NK-92 (cell line): ENCODE data around the gene RNF220.

Experiments used
- DNase-seq: peaks from one replicate; lab custom pipeline; 2025; ENCODE audit not compliant: unreplicated experiment; lab: John Stamatoyannopoulos, UW

Gene RNF220

GRCh38 chr1:44431861-44432260 is 26.8 kb downstream of the RNF220 start:
- DNase-seq: no peak

- DNase-seq: no peak
These were observed 28.2 kb downstream of the RNF220 start for GRCh38 chr1:44433209-44433608.

- DNase-seq: no peak
These were observed 31.5 kb downstream of the RNF220 start for GRCh38 chr1:44436401-44437106.

- no peak for DNase-seq
These were observed 32.2 kb downstream of the RNF220 start for GRCh38 chr1:44437107-44437716.

- no peak for DNase-seq
These were observed 37.7 kb downstream of the RNF220 start for GRCh38 chr1:44442791-44443190.

GRCh38 chr1:44447051-44447810 is 42.2 kb downstream of the RNF220 start:
- DNase-seq: no peak

GRCh38 chr1:44453798-44454349 is 48.8 kb downstream of the RNF220 start:
- DNase-seq: no peak

GRCh38 chr1:44454704-44455103 is 49.6 kb downstream of the RNF220 start:
- no peak for DNase-seq

- no peak for DNase-seq
These were observed 55.2 kb downstream of the RNF220 start for GRCh38 chr1:44460107-44460882.

GRCh38 chr1:44464361-44464760 is 59.3 kb downstream of the RNF220 start:
- no peak for DNase-seq

- DNase-seq: no peak
These were observed 62.5 kb downstream of the RNF220 start for GRCh38 chr1:44467566-44467965.

GRCh38 chr1:44471911-44472453 is 66.9 kb downstream of the RNF220 start:
- DNase-seq: no peak

GRCh38 chr1:44472620-44473525 is 67.8 kb downstream of the RNF220 start:
- DNase-seq: no peak

- DNase-seq: no peak
These were observed 71.8 kb downstream of the RNF220 start for GRCh38 chr1:44476891-44477290.

GRCh38 chr1:44481701-44482100 is 76.6 kb downstream of the RNF220 start:
- no peak for DNase-seq

- DNase-seq: no peak
These were observed 78.2 kb downstream of the RNF220 start for GRCh38 chr1:44483089-44483874.

- DNase-seq: no peak
These were observed 79.2 kb downstream of the RNF220 start for GRCh38 chr1:44484155-44484688.

GRCh38 chr1:44485229-44485933 is 80.3 kb downstream of the RNF220 start:
- no peak for DNase-seq
